ENCODE results near the gene TMCO4. TPM values are rescaled to one million over a fixed set of nuclear protein-coding genes. Genes with fewer than 3 reads are reported as not detected.

Gene TMCO4
- total and polyA plus RNA-seq, 9 donors: 1.7 to 3.7 (median 2.0) TPM

GRCh38 chr1:19678931-19679453 lies 120.7 kb downstream of the TMCO4 start:
- H3K4me1 ChIP-seq (ENCODE audit: control insufficient read depth, insufficient read depth, low read length): no peaks in the 10 kb centered on the region
- no peaks in the 10 kb centered on the region for H3K36me3 ChIP-seq (ENCODE audit: control insufficient read depth, insufficient read depth, low read length)
- no peak overlapping the region for H3K4me3 ChIP-seq (ENCODE audit: low read length)
- H3K9me3 ChIP-seq (replicated peaks; ENCODE audit: control insufficient read depth, low read depth, low read length): no peaks in the 10 kb centered on the region
- no peak for DNase-seq
- peaks cover 2% of the 10 kb centered on the region for H3K27me3 ChIP-seq (ENCODE audit: control insufficient read depth, insufficient read depth, low read length)
- no peak overlapping the region for H3K27ac ChIP-seq (ENCODE audit: low read length)
- WGBS (ENCODE audit: insufficient coverage): 91% methylated on average over 34 of the region's 34 CpGs

GRCh38 chr1:19678493-19678892 lies 121.2 kb downstream of the TMCO4 start:
- H3K4me3 ChIP-seq (ENCODE audit: low read length): no peak overlapping the region
- DNase-seq: no peak
- 57% methylated on average over 9 of the region's 11 CpGs for WGBS (ENCODE audit: insufficient coverage)
- H3K27ac ChIP-seq (ENCODE audit: low read length): no peak overlapping the region
- H3K36me3 ChIP-seq (ENCODE audit: control insufficient read depth, insufficient read depth, low read length): no peaks in the 10 kb centered on the region
- no peaks in the 10 kb centered on the region for H3K9me3 ChIP-seq (replicated peaks; ENCODE audit: control insufficient read depth, low read depth, low read length)
- H3K4me1 ChIP-seq (ENCODE audit: control insufficient read depth, insufficient read depth, low read length): no peaks in the 10 kb centered on the region
- peaks cover 2% of the 10 kb centered on the region for H3K27me3 ChIP-seq (ENCODE audit: control insufficient read depth, insufficient read depth, low read length)

- H3K9me3 ChIP-seq (replicated peaks; ENCODE audit: control insufficient read depth, low read depth, low read length): no peaks in the 10 kb centered on the region
- peak; percentile 84 for DNase-seq
- H3K27ac ChIP-seq (ENCODE audit: low read length): no peak overlapping the region
- H3K4me3 ChIP-seq (ENCODE audit: low read length): no peak overlapping the region
- no peaks in the 10 kb centered on the region for H3K36me3 ChIP-seq (ENCODE audit: control insufficient read depth, insufficient read depth, low read length)
- H3K27me3 ChIP-seq (ENCODE audit: control insufficient read depth, insufficient read depth, low read length): peaks cover 7% of the 10 kb centered on the region
- H3K4me1 ChIP-seq (ENCODE audit: control insufficient read depth, insufficient read depth, low read length): no peaks in the 10 kb centered on the region
- WGBS (ENCODE audit: insufficient coverage): 8% methylated on average over 4 of the region's 13 CpGs
These were observed 123.2 kb downstream of the TMCO4 start for GRCh38 chr1:19676438-19676922.

GRCh38 chr1:19675797-19676196 lies 123.9 kb downstream of the TMCO4 start:
- H3K4me3 ChIP-seq (ENCODE audit: low read length): no peak overlapping the region

GRCh38 chr1:19672237-19672636 lies 127.5 kb downstream of the TMCO4 start:
- Histone ChIP-seq H3K4me3 (ENCODE audit: low read length) (no peak overlapping the region), H3K27ac (ENCODE audit: low read length) (no peak overlapping the region), H3K4me1 (ENCODE audit: control insufficient read depth, insufficient read depth, low read length) (no peaks in the 10 kb centered on the region), H3K27me3 (ENCODE audit: control insufficient read depth, insufficient read depth, low read length) (peaks cover 37% of the 10 kb centered on the region), H3K36me3 (ENCODE audit: control insufficient read depth, insufficient read depth, low read length) (no peaks in the 10 kb centered on the region), H3K9me3 (replicated peaks; ENCODE audit: control insufficient read depth, low read depth, low read length) (no peaks in the 10 kb centered on the region)
- no peak for DNase-seq
- 58% methylated on average over 4 of the region's 6 CpGs for WGBS (ENCODE audit: insufficient coverage)

More at GRCh38 chr1:19675797-19676196, 123.9 kb downstream of the TMCO4 start:
- Histone ChIP-seq H3K27me3 (ENCODE audit: control insufficient read depth, insufficient read depth, low read length) (peaks cover 11% of the 10 kb centered on the region), H3K4me1 (ENCODE audit: control insufficient read depth, insufficient read depth, low read length) (no peaks in the 10 kb centered on the region), H3K27ac (ENCODE audit: low read length) (no peak overlapping the region), H3K9me3 (replicated peaks; ENCODE audit: control insufficient read depth, low read depth, low read length) (no peaks in the 10 kb centered on the region), H3K36me3 (ENCODE audit: control insufficient read depth, insufficient read depth, low read length) (no peaks in the 10 kb centered on the region)
- DNase-seq: no peak
- WGBS (ENCODE audit: insufficient coverage): 70% methylated on average over 2 of the region's 5 CpGs

GRCh38 chr1:19670787-19671186 lies 128.9 kb downstream of the TMCO4 start:
- Histone ChIP-seq H3K27ac (ENCODE audit: low read length) (no peak overlapping the region), H3K9me3 (replicated peaks; ENCODE audit: control insufficient read depth, low read depth, low read length) (no peaks in the 10 kb centered on the region), H3K4me1 (ENCODE audit: control insufficient read depth, insufficient read depth, low read length) (no peaks in the 10 kb centered on the region), H3K4me3 (ENCODE audit: low read length) (no peak overlapping the region), H3K36me3 (ENCODE audit: control insufficient read depth, insufficient read depth, low read length) (no peaks in the 10 kb centered on the region), H3K27me3 (ENCODE audit: control insufficient read depth, insufficient read depth, low read length) (peaks cover 49% of the 10 kb centered on the region)
- no peak for DNase-seq
- 70% methylated on average over 2 of the region's 4 CpGs for WGBS (ENCODE audit: insufficient coverage)

GRCh38 chr1:19668888-19669287 lies 130.8 kb downstream of the TMCO4 start:
- H3K36me3 ChIP-seq (ENCODE audit: control insufficient read depth, insufficient read depth, low read length): no peaks in the 10 kb centered on the region
- H3K27me3 ChIP-seq (ENCODE audit: control insufficient read depth, insufficient read depth, low read length): peaks cover 65% of the 10 kb centered on the region
- no peak overlapping the region for H3K4me3 ChIP-seq (ENCODE audit: low read length)
- H3K4me1 ChIP-seq (ENCODE audit: control insufficient read depth, insufficient read depth, low read length): peaks cover 5% of the 10 kb centered on the region
- WGBS (ENCODE audit: insufficient coverage): 54% methylated on average over 3 of the region's 8 CpGs
- DNase-seq: no peak
- H3K9me3 ChIP-seq (replicated peaks; ENCODE audit: control insufficient read depth, low read depth, low read length): no peaks in the 10 kb centered on the region
- H3K27ac ChIP-seq (ENCODE audit: low read length): no peak overlapping the region

- DNase-seq: no peak
- WGBS (ENCODE audit: insufficient coverage): 11% methylated on average over 84 of the region's 84 CpGs
- H3K4me3 ChIP-seq (ENCODE audit: low read length): no peak overlapping the region
- no peak overlapping the region for H3K27ac ChIP-seq (ENCODE audit: low read length)
- no peaks in the 10 kb centered on the region for H3K36me3 ChIP-seq (ENCODE audit: control insufficient read depth, insufficient read depth, low read length)
- H3K9me3 ChIP-seq (replicated peaks; ENCODE audit: control insufficient read depth, low read depth, low read length): no peaks in the 10 kb centered on the region
- peaks cover 5% of the 10 kb centered on the region for H3K4me1 ChIP-seq (ENCODE audit: control insufficient read depth, insufficient read depth, low read length)
- H3K27me3 ChIP-seq (ENCODE audit: control insufficient read depth, insufficient read depth, low read length): peaks cover 67% of the 10 kb centered on the region
These were observed 133.9 kb downstream of the TMCO4 start for GRCh38 chr1:19665496-19666465.

GRCh38 chr1:19665186-19665495 lies 134.6 kb downstream of the TMCO4 start:
- whole genome bisulfite sequencing (ENCODE audit: insufficient coverage): 0% methylated on average over 23 of the region's 23 CpGs
- no peaks in the 10 kb centered on the region for H3K9me3 ChIP-seq (replicated peaks; ENCODE audit: control insufficient read depth, low read depth, low read length)

GRCh38 chr1:19664453-19665185 lies 135.1 kb downstream of the TMCO4 start, which contains the start of gene HTR6:
Gene HTR6 (plus strand): TSS chr1:19664875. CDS start chr1:19665754, 879 bp downstream.
- Histone ChIP-seq H3K4me3 (ENCODE audit: low read length) (no peak within 1 kb of the TSS), H3K36me3 (ENCODE audit: control insufficient read depth, insufficient read depth, low read length) (no peaks in the 10 kb centered on the region), H3K27me3 (ENCODE audit: control insufficient read depth, insufficient read depth, low read length) (peaks cover 68% of the 10 kb centered on the region), H3K4me1 (ENCODE audit: control insufficient read depth, insufficient read depth, low read length) (peaks cover 6% of the 10 kb centered on the region), H3K9me3 (replicated peaks; ENCODE audit: control insufficient read depth, low read depth, low read length) (no peaks in the 10 kb centered on the region), H3K27ac (ENCODE audit: low read length) (no peak within 1 kb of the TSS)
- DNase-seq: no peak
- 2% methylated on average over 79 of the region's 80 CpGs for WGBS (ENCODE audit: insufficient coverage)

More at GRCh38 chr1:19665186-19665495, 134.6 kb downstream of the TMCO4 start:
- no peak overlapping the region for H3K27ac ChIP-seq (ENCODE audit: low read length)
- DNase-seq: no peak
- H3K4me1 ChIP-seq (ENCODE audit: control insufficient read depth, insufficient read depth, low read length): peaks cover 5% of the 10 kb centered on the region
- no peaks in the 10 kb centered on the region for H3K36me3 ChIP-seq (ENCODE audit: control insufficient read depth, insufficient read depth, low read length)
- no peak overlapping the region for H3K4me3 ChIP-seq (ENCODE audit: low read length)
- H3K27me3 ChIP-seq (ENCODE audit: control insufficient read depth, insufficient read depth, low read length): peaks cover 68% of the 10 kb centered on the region

Measured in muscle of leg (tissue), 11 donors.